SK-N-SH (cell line): ENCODE results near the gene RBM12. TPM values are rescaled to one million over a fixed set of nuclear protein-coding genes. Genes with fewer than 3 reads are reported as not detected.

ENCODE experiments used
- CTCF ChIA-PET: fragments of 300-600, 350-600 bp; formaldehyde crosslinking; extraction: SDS; loops from one replicate; lab custom pipeline; 2021; lab: Yijun Ruan, JAX
- POLR2A ChIA-PET: fragments of 350-600 bp; sonication (Branson Sonifier 250); formaldehyde crosslinking; extraction: SDS; loops from one replicate; lab custom pipeline; 2020; ENCODE audit warnings: antibody characterized with exemption, inconsistent platforms; lab: Yijun Ruan, JAX
- DNase-seq: peaks from one replicate; pipeline ENCODE4 v3.0.0; 2012
- H2AFZ ChIP-seq: fragments of 200-600 bp; sonication (generic); 2 replicates; pipeline ENCODE4 v1.8.1; 2016; ENCODE audit warnings: antibody characterized with exemption, mild to moderate bottlenecking, low read depth
- H3F3A ChIP-seq: fragments of 200-600 bp; sonication (generic); replicated peaks from 2 replicates; pipeline ENCODE3; 2016; ENCODE audit warnings: antibody characterized with exemption, mild to moderate bottlenecking; ENCODE audit not compliant: insufficient read depth
- H3K27ac ChIP-seq, 2 experiments: fragments of 200-500 bp in 1 of 2; fragments of 200-600 bp in 1 of 2; sonication (Bioruptor generic) in 1 of 2; sonication (generic), shearing (Covaris generic) in 1 of 2; 2 replicates each; pipeline versions ENCODE4 v1.5.1 to v1.6.1; 2014 to 2016; ENCODE audit warnings: low read depth in 2 of 2, inconsistent platforms in 1 of 2, low read length in 1 of 2, mild to moderate bottlenecking in 1 of 2, mixed read lengths in 1 of 2
- H3K27me3 ChIP-seq: fragments of 200-600 bp; sonication (generic), shearing (Covaris generic); 2 replicates; pipeline ENCODE4 v1.6.1; 2016; ENCODE audit warnings: mixed run types; ENCODE audit not compliant: insufficient read depth
- H3K36me3 ChIP-seq, 2 experiments: fragments of 200-500 bp in 1 of 2; fragments of 200-600 bp in 1 of 2; sonication (Bioruptor generic) in 1 of 2; sonication (generic) in 1 of 2; replicated peaks in 1 of 2; 2 replicates each; pipeline versions ENCODE3 to v1.5.1; 2014 to 2016; ENCODE audit warnings: low read length in 1 of 2, mild to moderate bottlenecking in 1 of 2; ENCODE audit not compliant: insufficient read depth in 2 of 2, control insufficient read depth in 1 of 2
- H3K4me1 ChIP-seq, 2 experiments: fragments of 200-500 bp in 1 of 2; fragments of 200-600 bp in 1 of 2; sonication (Bioruptor generic) in 1 of 2; sonication (generic), shearing (Covaris generic) in 1 of 2; 2 replicates each; pipeline versions ENCODE4 v1.5.1 to v1.6.1; 2014 to 2016; ENCODE audit warnings: low read depth in 1 of 2, low read length in 1 of 2, mixed run types in 1 of 2; ENCODE audit not compliant: insufficient read depth in 2 of 2, control insufficient read depth in 1 of 2
- H3K4me2 ChIP-seq: fragments of 200-600 bp; sonication (generic), shearing (Covaris generic); 2 replicates; pipeline ENCODE4 v1.6.1; 2017; ENCODE audit warnings: mixed run types
- H3K4me3 ChIP-seq, 2 experiments: fragments of 200-500 bp in 1 of 2; fragments of 200-600 bp in 1 of 2; sonication (Bioruptor generic) in 1 of 2; sonication (generic), shearing (Covaris generic) in 1 of 2; 2 replicates each; pipeline versions ENCODE4 v1.5.1 to v1.8.1; 2014 to 2016; ENCODE audit warnings: low read depth in 2 of 2, inconsistent platforms in 1 of 2, low read length in 1 of 2, mild to moderate bottlenecking in 1 of 2, mixed read lengths in 1 of 2, moderate library complexity in 1 of 2
- H3K79me2 ChIP-seq: fragments of 200-600 bp; sonication (generic); 2 replicates; pipeline ENCODE4 v1.8.1; 2017; ENCODE audit warnings: mild to moderate bottlenecking; ENCODE audit not compliant: insufficient read depth
- H3K9ac ChIP-seq: fragments of 200-600 bp; sonication (generic); 2 replicates; pipeline ENCODE4 v1.6.1; 2017; ENCODE audit warnings: mixed run types
- H3K9me2 ChIP-seq: fragments of 200-600 bp; sonication (generic); 2 replicates; pipeline ENCODE4 v1.6.1; 2017; ENCODE audit warnings: mixed run types
- H3K9me3 ChIP-seq: fragments of 200-600 bp; sonication (generic); 2 replicates; pipeline ENCODE4 v1.6.1; 2017; ENCODE audit warnings: mixed run types, mild to moderate bottlenecking, moderate library complexity
- H4K20me1 ChIP-seq: fragments of 200-600 bp; sonication (generic); 2 replicates; pipeline ENCODE4 v1.6.1; 2017; ENCODE audit warnings: mild to moderate bottlenecking, mixed run types; ENCODE audit not compliant: insufficient read depth
- FOXJ3 ChIP-seq: sonication (generic); formaldehyde crosslinking; IDR thresholded peaks from 2 replicates; pipeline ENCODE4 v1.5.1; 2020; ENCODE audit warnings: mild to moderate bottlenecking, missing genetic modification reagents
- GABPA ChIP-seq: IDR thresholded peaks from 2 replicates; pipeline ENCODE4 v1.4.0; 2012; ENCODE audit warnings: low read depth, mild to moderate bottlenecking
- RCOR1 ChIP-seq: fragments of 150-350 bp; IDR thresholded peaks from 2 replicates; pipeline ENCODE4 v1.6.1; 2017; ENCODE audit warnings: antibody characterized with exemption, low read length
- RXRA ChIP-seq: IDR thresholded peaks from 2 replicates; pipeline ENCODE4 v1.4.0; 2012; ENCODE audit warnings: low read depth, mild to moderate bottlenecking, borderline replicate concordance
- SMC3 ChIP-seq: IDR thresholded peaks from 2 replicates; pipeline ENCODE4 v1.6.1; 2012; ENCODE audit warnings: low read depth, low read length, improper control_type of control experiment
- USF1 ChIP-seq: IDR thresholded peaks from 2 replicates; pipeline ENCODE4 v1.4.0; 2012; ENCODE audit warnings: low read depth, borderline replicate concordance
- USF2 ChIP-seq: fragments of 150-350 bp; IDR thresholded peaks from 2 replicates; pipeline ENCODE4 v1.6.1; 2017; ENCODE audit warnings: antibody characterized with exemption, low read length, low read depth, borderline replicate concordance
- WGBS: methylation state at CpG from one replicate; pipeline ENCODE4 v1.1.6; 2017; ENCODE audit warnings: low lambda C conversion rate; 5-methylcytosine and 5-hydroxymethylcytosine counted together
- polyA plus RNA-seq, 3 experiments: library from polyadenylated mRNA; depleted of rRNA; stranded (reverse); fragments of >200 nt; gene quantifications; 2 replicates each; pipeline ENCODE4 v1.2.3, GENCODE V29; 2012

RBM12 gene
- polyA plus RNA-seq, 1 of the 3 experiments (the other 2 are of a cell fraction): 41.9 TPM

- ChIA-PET CTCF (interaction anchor here (1.3 to 1.9 kb wide), 2 partner anchors 17 to 42 kb away, joined by 4 to 5 read pairs; no protein-coding TSS in a partner anchor), POLR2A (interaction anchor here (1.2 kb wide), 1 partner anchor 13 kb away, joined by 4 read pairs; no protein-coding TSS in a partner anchor)
- Histone ChIP-seq H3K4me3 (no peak overlapping the region), H3K4me2 (no peak overlapping the region), H3K27me3 (no peaks in the 10 kb centered on the region), H3F3A (no peaks in the 10 kb centered on the region), H3K36me3 (no peaks in the 10 kb centered on the region), H3K79me2 (no peaks in the 10 kb centered on the region), H3K4me1 (peaks cover 0 to 10% of the 10 kb centered on the region in 2 experiments; a peak in 1 of 4 replicates), H3K9me3 (no peaks in the 10 kb centered on the region), H4K20me1 (no peaks in the 10 kb centered on the region), H3K9ac (no peak overlapping the region), H2AFZ (no peak overlapping the region), H3K27ac (no peak overlapping the region), H3K9me2 (no peaks in the 10 kb centered on the region)
- 95% methylated on average over 12 of the region's 15 CpGs for WGBS
- no peak for TF ChIP-seq GABPA
- no peak for TF ChIP-seq USF1
- no peak for TF ChIP-seq USF2
- no peak for DNase-seq
Observed at GRCh38 chr20:35602851-35603495, 61.7 kb downstream of the RBM12 start.

GRCh38 chr20:35601990-35602389 is 62.7 kb downstream of the RBM12 start:
- H3F3A ChIP-seq: no peaks in the 10 kb centered on the region
- 94% methylated on average over 17 of the region's 30 CpGs for WGBS
- no peak for TF ChIP-seq RXRA
- TF ChIP-seq FOXJ3 (CRISPR knock-in tag): no peak
- no peak for TF ChIP-seq SMC3
- TF ChIP-seq RCOR1: no peak
- peaks cover 0 to 10% of the 10 kb centered on the region in 2 experiments; a peak in 1 of 4 replicates for H3K4me1 ChIP-seq
- H3K4me3 ChIP-seq: peak overlapping the region in 1 of 2 experiments; percentile 31; a peak in 2 of 4 replicates
- H3K9ac ChIP-seq: no peak overlapping the region
- DNase-seq: no peak
- CTCF ChIA-PET: interaction anchor here (1.0 to 1.6 kb wide), 3 partner anchors 85 to 283 kb away, joined by 3 to 4 read pairs (median 3); no protein-coding TSS in a partner anchor
- no peak overlapping the region for H2AFZ ChIP-seq
- H3K27ac ChIP-seq: no peak overlapping the region
- peak overlapping the region; percentile 70; the same call in 1 of the 2 replicates for H3K4me2 ChIP-seq
- H3K79me2 ChIP-seq: no peaks in the 10 kb centered on the region
- no peaks in the 10 kb centered on the region for H3K36me3 ChIP-seq
- no peaks in the 10 kb centered on the region for H3K9me3 ChIP-seq
- no peaks in the 10 kb centered on the region for H3K9me2 ChIP-seq
- no peaks in the 10 kb centered on the region for H3K27me3 ChIP-seq
- POLR2A ChIA-PET: no interaction called here
- H4K20me1 ChIP-seq: no peaks in the 10 kb centered on the region
